ENCODE results near the gene USP38.
A peak's percentile ranks its signal among the peaks of the same experiment; 100 is the strongest.
"Not testable (repeated sequence)": the region's sequence is repeated elsewhere in the genome, so short reads cannot be mapped to it uniquely, and the experiment has no call there.

Gene USP38, protein sequence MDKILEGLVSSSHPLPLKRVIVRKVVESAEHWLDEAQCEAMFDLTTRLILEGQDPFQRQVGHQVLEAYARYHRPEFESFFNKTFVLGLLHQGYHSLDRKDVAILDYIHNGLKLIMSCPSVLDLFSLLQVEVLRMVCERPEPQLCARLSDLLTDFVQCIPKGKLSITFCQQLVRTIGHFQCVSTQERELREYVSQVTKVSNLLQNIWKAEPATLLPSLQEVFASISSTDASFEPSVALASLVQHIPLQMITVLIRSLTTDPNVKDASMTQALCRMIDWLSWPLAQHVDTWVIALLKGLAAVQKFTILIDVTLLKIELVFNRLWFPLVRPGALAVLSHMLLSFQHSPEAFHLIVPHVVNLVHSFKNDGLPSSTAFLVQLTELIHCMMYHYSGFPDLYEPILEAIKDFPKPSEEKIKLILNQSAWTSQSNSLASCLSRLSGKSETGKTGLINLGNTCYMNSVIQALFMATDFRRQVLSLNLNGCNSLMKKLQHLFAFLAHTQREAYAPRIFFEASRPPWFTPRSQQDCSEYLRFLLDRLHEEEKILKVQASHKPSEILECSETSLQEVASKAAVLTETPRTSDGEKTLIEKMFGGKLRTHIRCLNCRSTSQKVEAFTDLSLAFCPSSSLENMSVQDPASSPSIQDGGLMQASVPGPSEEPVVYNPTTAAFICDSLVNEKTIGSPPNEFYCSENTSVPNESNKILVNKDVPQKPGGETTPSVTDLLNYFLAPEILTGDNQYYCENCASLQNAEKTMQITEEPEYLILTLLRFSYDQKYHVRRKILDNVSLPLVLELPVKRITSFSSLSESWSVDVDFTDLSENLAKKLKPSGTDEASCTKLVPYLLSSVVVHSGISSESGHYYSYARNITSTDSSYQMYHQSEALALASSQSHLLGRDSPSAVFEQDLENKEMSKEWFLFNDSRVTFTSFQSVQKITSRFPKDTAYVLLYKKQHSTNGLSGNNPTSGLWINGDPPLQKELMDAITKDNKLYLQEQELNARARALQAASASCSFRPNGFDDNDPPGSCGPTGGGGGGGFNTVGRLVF

DNA sequence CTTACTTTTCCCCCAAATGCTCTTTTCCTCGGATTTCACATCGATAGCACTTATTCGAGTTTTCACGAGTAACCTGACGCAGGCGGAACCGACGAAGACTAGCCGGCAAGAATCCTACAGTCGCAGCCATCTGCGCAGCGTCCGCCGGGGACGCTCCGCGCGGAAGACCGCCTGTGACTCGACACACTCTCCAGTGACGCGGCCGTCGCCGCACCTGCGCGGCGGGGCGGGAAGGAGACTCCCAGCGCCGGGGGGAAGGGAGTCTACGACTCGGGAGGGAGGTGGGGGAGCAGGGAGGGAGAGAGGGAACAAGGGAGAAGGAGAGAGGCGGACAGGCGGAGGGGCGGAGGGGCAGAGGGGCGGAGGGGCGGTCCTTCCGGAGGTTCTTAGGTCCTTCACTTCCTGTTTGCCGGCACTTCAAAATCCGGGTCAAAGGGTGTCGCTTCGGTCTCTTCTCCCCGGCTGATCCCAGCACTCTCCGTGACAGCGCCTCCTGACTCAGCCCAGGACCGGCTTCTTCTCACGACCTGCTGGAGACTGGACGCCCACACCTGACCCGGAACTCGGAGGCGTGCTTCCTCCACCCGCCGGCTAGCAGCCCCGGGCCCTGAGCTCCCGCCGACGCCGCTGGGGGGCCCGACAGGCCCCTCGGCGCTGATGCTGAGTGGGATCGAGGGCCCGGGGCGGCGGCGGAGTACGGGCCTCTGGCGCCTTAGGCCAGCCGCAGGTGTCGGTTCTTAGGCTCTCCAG lies at the start of gene USP38:
TSS of gene USP38 (plus strand) at position 415 of the 750 bp plus-strand sequence. CDS start 534 bp downstream, outside the sequence.
- DNase-seq = peak; percentile 89

DNA sequence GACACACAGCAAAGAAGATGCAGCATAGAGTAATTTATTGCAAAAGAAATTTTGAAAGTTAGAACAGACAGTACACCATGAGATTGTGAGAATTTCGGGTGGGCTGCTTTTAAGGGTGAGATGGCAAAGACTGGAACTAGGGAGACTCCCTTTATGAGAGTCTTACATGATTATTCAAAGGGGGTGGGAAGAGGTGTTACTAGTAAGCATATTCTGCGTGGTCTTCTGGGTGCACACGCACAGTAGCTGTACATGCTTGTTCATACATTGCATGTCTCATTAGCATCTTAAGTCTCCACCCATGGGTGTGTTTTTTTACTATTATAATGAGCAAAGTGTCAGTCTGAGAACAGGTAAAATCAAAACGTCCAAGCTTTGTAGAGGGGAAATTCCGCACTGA lies 49.4 kb upstream of the USP38 start:
- DNase-seq = no peak

DNA sequence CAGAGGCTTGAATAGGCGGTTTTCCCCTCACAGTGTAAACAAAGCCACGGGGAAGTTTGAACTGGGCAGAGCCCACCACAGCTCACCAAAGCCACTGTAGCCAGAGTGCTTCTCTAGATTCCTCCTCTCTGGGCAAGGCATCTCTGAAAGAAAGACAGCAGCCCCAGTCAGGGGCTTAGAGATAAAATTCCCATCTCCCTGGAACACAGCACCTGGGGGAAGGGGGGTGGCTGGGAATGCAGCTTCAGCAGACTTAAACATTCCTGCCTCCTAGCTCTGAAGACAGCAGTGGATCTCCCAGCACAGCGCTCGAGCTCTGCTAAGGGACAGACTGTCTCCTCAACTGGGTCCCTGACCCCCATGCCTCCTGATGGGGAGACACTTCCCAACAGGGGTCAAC lies 44.0 kb upstream of the USP38 start:
- no peak for DNase-seq

DNA sequence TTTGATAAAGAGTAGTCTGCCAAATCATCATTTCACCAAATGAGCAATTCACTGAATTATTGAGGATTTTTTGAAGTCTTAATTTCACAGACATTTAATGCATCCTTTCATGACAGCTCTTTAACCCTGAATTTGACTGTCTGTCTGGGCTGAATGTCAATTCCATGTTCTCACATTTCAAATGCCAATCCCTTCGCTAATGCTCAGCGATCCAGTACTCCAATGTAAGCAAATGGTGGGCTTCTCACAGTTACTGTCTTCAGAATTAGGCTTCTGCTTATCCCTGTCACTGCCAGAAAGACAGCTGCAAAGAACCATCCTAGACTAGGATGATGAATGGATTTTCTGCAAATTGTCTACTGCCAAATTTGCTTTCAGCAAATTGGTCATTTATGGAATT lies 36.2 kb upstream of the USP38 start:
- DNase-seq = no peak

DNA sequence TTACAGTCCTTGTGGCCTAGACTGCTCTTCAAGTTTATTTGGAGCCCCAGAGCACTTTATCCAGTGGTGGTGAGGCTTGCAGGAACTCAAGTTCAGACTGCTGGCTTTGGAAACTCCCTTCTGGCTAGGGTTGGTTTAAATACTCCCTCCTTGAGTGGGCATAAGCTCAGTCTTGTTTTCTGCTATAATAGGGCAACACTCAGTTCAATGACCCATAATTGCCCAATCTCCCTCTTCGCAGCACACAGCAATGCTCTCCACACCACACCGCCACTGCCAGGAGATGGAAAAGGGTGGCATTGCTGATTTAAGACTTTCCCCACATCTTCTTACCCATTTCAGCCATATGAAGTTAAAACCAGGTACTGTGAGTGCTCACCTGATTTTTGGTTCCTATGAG lies 27.9 kb upstream of the USP38 start:
- no peak for DNase-seq

DNA sequence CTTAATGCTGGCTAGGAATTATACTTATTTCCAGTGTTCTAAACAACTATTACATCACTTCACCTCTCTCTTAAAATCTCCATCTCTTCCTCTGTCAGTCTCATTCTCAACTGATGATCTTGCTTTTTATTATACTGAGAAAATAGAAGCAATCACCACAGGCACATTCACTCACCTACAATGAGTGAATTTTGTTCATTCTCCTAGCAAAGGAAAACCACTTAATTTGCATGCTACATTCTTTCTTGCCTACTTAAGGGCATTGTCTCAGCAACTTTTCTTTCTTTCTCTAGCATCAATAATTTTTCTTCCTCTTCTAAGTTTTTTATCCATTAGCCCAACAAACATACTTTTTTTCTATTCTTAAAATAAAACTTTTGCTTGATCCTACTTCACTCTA lies 21.1 kb upstream of the USP38 start:
- no peak for DNase-seq

DNA sequence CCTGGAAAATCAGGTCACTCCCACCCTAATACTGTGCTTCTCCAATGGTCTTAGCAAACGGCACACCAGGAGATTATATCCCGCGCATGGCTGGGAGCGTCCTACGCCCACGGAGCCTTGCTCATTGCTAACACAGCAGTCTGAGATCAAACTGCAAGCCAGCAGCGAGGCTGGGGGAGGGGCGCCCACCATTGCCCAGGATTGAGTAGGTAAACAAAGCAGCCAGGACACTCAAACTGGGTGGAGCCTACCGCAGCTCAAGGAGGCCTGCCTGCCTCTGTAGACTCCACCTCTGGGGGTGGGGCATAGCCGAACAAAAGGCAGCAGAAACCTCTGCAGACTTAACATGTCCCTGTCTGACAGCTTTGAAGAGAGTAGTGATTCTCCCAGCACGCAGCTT lies 18.0 kb upstream of the USP38 start:
- DNase-seq = not testable (repeated sequence)

DNA sequence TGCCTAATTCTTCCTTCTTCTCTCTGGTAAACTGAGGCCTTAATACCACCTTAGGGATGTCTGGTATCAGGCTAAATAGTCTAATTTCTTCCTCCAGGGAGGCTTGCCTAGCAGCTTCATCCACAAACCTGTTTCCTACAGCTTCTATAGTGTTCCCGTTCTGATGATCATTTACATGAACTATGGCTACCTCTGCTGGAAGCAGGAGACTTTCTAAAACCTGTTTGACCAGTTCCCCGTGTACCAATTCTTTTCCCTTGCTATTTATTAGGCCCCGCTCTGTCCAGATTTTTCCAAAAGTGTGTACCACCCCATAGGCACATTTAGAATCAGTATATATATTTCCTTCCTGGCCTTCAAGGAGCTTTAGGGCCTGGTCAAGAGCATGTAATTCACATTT lies 5.8 kb upstream of the USP38 start:
- no peak for DNase-seq

DNA sequence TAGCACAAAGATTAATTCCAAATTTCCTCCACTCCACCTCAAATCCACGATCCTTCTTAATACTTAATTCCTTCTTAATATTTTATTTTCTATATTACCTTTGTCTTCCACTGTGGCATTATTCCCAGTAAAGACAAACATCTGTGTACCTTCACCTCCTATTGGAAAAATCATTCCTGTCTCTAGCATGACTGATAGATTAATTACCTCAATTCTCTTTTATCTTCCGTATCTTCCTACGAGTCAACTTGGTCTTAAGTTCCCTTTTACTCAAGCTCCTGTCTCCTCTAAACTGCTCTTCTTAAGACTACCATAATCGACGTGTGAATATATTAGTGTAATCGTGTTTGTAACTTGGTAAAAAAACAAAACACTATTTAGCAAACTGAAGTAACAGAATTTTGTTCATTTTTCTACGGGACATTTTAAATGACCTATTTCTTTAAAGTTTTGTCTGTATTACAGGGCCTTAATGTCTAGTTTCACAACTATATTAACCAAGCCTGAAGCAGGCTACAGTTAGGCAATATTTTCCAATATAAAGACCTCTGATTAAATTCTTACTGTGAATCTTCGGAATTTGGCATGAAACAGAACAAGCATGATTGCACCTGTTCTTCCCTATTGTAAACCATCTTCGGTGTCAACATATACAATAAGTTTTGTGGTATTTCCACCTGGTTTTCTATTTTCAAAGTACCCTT lies 1.1 kb upstream of the USP38 start:
- DNase-seq = no peak

DNA sequence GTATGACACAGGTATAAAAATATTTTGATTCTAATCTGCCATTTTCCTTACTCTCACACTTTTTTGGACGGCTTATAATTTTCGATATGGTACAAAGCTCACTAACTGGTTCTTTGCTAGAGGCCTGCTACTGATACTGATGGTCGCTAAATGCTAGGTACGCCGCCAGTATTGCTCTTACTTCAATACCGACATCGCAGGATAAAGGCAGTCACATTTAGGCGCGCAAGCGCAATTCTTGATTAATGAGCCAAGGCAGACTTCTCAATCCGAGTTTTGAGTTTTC lies 557 bp upstream of the USP38 start:
- no peak for DNase-seq

DNA sequence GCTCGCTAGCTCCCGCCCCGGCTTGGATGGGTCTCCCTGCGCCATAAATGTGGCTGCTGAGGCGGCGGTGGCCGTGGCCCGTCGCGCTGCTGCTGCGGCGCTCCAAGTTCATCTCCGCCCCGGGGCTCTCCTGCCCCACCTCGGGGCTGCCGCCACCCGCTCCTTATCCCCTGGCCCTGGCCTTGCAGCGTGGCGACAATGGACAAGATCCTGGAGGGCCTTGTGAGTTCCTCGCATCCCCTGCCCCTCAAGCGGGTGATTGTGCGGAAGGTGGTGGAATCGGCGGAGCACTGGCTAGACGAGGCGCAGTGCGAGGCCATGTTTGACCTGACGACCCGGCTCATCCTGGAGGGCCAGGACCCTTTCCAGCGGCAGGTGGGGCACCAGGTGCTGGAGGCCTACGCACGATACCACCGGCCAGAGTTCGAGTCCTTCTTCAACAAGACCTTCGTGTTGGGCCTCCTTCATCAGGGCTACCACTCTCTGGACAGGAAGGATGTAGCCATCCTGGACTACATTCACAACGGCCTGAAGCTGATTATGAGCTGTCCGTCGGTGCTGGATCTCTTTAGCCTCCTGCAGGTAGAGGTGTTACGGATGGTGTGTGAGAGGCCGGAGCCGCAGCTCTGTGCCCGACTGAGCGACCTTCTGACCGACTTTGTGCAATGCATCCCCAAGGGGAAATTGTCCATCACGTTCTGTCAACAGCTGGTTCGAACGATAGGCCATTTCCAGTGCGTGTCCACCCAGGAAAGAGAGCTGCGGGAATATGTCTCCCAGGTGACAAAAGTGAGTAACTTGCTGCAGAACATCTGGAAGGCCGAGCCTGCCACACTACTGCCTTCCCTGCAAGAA lies 763 bp downstream of the USP38 start:
- no peak for DNase-seq

DNA sequence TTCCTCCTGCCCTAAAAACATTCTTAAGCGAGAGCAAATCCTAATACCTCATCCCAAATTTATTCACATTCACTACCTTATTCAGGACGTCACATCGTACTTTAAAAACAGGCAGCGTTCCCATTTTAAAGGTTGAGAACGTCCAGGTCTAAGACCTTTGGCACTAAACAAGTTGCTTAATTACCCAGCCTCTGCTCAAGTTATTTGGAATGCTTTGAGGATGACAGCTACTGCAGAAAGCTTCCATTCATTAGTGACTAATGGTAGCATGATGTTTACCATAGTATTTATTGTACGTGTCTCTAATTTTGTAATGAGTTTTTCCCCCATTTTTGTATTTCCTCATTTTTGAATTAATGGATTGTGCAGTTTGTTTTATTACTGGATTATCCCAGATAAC lies 1.5 kb downstream of the USP38 start:
- no peak for DNase-seq

DNA sequence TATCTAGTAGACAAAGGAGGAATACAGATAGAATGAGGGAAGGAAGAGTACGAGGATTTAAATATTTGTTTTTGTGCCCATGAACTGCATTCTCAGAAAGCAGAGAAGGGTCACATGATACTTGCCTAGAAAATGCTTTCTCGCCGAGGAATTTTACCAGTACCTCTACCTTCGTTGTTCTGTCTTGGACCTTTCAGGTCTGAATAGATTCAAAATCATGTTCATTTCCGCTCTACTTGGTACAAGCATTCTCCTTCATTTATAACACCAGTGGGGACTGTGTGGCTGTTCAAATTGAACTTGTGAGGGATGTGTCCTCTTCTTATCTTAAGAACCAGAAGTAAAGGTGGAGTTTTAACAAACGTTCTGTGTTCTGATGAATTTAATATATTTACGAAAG lies 1.9 kb downstream of the USP38 start:
- DNase-seq = no peak

DNA sequence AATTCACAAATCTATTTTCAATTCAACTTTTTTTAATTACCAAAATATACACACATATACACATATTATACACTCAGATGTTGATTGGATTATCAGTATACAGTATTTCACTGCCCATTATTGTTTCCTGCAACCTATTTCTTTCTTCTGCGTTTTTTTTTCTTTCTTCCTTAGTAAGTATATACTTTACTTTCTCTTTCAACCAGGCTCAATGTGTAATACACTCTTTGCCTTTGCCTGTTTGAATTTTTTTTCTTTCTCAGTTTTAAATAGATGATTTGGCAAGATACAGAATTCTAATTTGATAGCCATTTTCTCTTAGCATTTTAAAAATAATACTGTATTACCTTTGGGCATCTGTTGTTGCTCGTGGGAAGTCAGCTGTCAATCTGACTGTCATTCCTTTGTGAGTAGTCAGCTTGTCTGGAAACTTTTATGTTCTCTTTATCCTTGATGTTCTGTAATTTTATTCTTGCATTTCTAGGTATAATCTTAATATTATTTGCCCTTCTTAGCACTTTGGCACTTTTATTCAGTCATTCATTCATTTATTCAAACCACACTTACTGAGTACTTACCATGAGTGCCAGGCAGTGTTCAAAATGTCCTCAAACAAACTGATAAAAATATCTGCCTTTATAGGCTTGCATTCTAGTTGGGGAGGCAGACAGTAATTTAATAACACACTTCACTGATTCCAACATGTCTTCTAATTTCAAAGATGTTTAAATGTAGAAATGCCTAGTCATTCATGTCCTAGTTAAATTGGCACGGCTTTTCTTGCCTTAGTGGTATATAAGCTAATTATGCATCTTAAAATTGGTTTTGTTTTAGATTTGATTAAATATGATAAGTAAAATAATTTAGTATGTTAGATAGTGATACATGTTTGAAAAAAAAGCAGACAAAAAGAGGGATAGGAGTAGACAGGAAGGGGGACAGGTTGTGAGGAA lies 3.7 kb downstream of the USP38 start:
- DNase-seq = no peak

DNA sequence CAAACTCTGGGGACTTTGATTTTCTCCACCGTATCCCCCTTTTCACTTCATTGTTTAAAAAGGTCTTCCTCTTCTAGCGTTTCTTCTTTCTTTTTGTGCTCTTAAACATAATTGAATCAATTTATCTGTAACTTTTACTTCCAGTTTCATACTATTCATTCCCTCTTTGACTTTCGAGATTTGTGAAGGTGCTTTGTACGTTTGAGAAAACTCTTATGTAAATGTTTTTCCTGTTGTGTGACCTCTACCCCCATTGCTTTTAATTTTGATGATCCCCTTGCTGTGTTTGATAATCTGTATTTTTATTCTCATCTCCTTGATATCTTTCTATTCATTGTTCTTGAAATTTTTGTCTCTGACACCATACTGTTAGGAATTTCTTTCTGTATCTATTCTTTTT lies 4.8 kb downstream of the USP38 start:
- DNase-seq = no peak

DNA sequence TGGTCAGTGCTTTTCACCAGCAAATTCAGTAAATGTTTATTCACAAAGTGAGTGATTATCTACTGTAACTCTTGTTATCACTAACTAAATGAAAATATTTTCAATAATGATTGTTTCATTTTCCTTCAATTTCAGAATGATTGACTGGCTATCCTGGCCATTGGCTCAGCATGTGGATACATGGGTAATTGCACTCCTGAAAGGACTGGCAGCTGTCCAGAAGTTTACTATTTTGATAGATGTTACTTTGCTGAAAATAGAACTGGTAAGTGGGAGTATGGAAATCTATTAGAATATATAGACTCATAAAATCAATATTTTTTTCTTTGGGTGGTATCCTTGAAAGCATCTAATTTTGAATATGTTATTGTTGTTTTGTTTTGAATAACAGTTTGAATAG lies 10.9 kb downstream of the USP38 start:
- DNase-seq = no peak

DNA sequence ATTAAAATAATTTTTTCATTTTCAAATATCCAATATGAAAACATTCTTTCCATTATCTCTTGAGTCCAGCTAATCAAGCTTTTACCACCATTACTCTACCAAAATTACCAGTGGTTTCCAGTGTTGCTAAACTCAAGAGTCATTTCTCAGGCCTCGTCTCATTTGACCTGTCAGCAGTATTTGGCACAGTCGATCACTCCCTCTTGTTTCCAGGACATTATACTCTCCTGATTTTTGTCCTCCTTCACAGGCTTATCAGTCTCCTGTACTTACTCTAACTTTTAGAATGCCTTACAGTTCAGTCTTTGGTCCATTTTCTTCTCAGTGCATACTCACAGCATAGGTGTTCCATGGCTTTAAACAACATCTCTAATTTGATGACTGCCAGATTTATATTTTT lies 11.6 kb downstream of the USP38 start:
- DNase-seq = no peak

DNA sequence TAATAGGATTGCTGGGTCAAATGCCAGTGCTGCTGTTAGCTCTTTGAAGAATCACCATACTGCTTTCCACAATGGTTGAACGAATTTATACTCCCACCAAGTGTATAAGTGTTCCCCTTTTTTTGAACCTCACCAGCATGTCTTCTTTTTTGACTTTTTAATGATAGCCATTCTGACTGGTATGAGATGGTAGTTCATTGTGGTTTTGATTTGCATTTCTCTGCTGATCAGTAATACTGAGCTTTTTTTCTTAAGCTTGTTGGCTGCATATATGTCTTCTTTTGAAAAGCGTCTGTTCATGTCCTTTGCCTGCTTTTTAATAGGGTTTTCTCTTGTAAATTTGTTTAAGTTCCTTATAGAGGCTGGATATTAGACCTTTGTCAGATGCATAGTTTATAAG lies 14.8 kb downstream of the USP38 start:
- DNase-seq = no peak

DNA sequence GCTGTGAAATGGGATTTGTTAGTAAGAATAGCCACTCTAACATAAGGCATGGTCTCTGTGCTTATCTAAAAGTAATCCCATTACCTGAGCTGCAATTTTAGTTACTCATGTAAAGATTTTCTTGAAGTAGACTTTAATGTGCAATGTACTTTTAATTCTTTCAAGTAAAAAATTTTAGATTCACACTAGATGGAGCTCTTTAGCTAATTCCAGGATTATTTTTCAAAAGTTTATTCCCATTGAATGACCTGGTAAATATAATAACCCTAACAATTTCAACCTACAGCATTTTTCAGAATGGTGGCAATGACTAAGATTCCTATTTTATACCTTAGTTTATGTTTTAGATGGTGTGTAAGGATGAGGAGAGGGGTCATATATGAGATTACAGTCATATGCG lies 18.1 kb downstream of the USP38 start:
- DNase-seq = no peak

DNA sequence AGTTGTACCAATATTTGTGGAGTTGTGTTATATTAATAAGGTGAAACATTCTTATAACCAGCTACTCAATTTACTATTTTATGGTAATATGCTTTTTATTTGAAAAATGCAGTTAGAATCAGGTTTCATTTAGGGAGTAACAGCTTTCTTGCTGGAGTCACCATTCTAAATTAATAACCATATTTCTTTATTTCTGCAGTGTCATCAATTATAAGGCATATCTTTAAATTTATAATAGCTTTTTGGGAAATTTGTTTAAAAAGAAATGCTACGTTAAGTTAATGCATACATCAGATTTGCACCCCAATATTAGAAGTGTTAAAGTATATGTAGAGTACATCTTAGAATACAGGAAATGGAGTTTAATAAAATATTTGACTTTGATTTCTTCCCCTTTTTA lies 18.9 kb downstream of the USP38 start:
- DNase-seq = no peak

DNA sequence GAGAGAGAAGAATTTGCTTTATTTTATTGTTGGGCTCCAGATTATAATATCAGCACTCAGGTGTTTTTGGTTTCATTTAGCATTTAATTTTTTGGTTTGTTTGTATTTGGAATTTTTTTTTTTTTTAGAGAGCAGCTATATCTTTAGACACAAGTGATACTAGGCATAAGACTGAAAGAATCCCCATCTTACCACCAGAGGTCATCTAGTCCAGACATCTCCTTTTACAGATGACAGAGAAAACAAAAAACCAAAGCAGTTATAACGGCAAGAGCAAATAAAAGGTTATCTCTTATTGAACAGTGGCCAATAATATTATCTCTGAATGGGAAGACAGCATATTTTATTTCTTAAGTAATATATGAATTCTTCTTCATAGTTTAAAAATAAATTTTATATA lies 22.8 kb downstream of the USP38 start:
- no peak for DNase-seq

Data from CD4-positive, alpha-beta T cell treated with Interleukin-15 for 1 hour (primary cell).